ENCODE data around the gene SPINK14.

Gene SPINK14

GRCh38 chr5:148205044-148205806 lies 36.9 kb downstream of the SPINK14 start:
- H3K36me3 ChIP-seq (ENCODE audit: control insufficient read depth, insufficient read depth, low read length) = no peaks in the 10 kb centered on the region
- no peaks in the 10 kb centered on the region for H3K27me3 ChIP-seq (ENCODE audit: control insufficient read depth, insufficient read depth, low read length)
- H3K4me1 ChIP-seq (ENCODE audit: control insufficient read depth, insufficient read depth, low read length) = peaks cover 27% of the 10 kb centered on the region
- no peak overlapping the region for H3K9ac ChIP-seq (ENCODE audit: low read length)
- no peak overlapping the region for H3K4me3 ChIP-seq (ENCODE audit: low read length)
- H3K9me3 ChIP-seq (ENCODE audit: control insufficient read depth, low read length) = no peaks in the 10 kb centered on the region

GRCh38 chr5:148205865-148206264 lies 37.5 kb downstream of the SPINK14 start:
- Histone ChIP-seq H3K36me3 (ENCODE audit: control insufficient read depth, insufficient read depth, low read length) (no peaks in the 10 kb centered on the region), H3K9me3 (ENCODE audit: control insufficient read depth, low read length) (no peaks in the 10 kb centered on the region), H3K27me3 (ENCODE audit: control insufficient read depth, insufficient read depth, low read length) (no peaks in the 10 kb centered on the region), H3K9ac (ENCODE audit: low read length) (no peak overlapping the region), H3K4me3 (ENCODE audit: low read length) (no peak overlapping the region), H3K4me1 (ENCODE audit: control insufficient read depth, insufficient read depth, low read length) (peaks cover 27% of the 10 kb centered on the region)

DNA sequence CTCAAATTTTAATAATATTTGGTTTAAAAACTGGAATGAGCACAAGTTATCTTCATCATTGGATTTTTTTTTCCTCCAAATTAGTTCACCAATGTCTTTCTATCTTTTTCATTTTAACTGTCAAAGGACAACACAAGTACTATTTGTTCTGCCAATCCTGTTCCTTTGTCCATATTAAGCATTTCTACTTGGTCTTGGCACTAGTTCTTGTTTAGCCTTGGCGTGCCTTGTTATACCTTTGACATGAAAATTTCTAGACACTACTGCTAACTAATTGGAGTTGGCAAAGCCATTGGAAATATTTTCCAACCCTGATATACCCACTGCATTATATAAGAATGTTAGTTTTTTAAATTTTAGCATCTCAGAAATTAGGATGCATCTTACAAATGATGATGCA lies 38.3 kb downstream of the SPINK14 start:
- Histone ChIP-seq H3K4me3 (ENCODE audit: low read length) (no peak overlapping the region), H3K27me3 (ENCODE audit: control insufficient read depth, insufficient read depth, low read length) (no peaks in the 10 kb centered on the region), H3K9me3 (ENCODE audit: control insufficient read depth, low read length) (no peaks in the 10 kb centered on the region), H3K9ac (ENCODE audit: low read length) (no peak overlapping the region), H3K36me3 (ENCODE audit: control insufficient read depth, insufficient read depth, low read length) (no peaks in the 10 kb centered on the region), H3K4me1 (ENCODE audit: control insufficient read depth, insufficient read depth, low read length) (peaks cover 27% of the 10 kb centered on the region)

- H3K9ac ChIP-seq (ENCODE audit: low read length) = no peak overlapping the region
- no peaks in the 10 kb centered on the region for H3K36me3 ChIP-seq (ENCODE audit: control insufficient read depth, insufficient read depth, low read length)
- peaks cover 27% of the 10 kb centered on the region for H3K4me1 ChIP-seq (ENCODE audit: control insufficient read depth, insufficient read depth, low read length)
- H3K27me3 ChIP-seq (ENCODE audit: control insufficient read depth, insufficient read depth, low read length) = no peaks in the 10 kb centered on the region
- no peak overlapping the region for H3K4me3 ChIP-seq (ENCODE audit: low read length)
- no peaks in the 10 kb centered on the region for H3K9me3 ChIP-seq (ENCODE audit: control insufficient read depth, low read length)
Measured at GRCh38 chr5:148208226-148208625, 39.9 kb downstream of the SPINK14 start.

DNA sequence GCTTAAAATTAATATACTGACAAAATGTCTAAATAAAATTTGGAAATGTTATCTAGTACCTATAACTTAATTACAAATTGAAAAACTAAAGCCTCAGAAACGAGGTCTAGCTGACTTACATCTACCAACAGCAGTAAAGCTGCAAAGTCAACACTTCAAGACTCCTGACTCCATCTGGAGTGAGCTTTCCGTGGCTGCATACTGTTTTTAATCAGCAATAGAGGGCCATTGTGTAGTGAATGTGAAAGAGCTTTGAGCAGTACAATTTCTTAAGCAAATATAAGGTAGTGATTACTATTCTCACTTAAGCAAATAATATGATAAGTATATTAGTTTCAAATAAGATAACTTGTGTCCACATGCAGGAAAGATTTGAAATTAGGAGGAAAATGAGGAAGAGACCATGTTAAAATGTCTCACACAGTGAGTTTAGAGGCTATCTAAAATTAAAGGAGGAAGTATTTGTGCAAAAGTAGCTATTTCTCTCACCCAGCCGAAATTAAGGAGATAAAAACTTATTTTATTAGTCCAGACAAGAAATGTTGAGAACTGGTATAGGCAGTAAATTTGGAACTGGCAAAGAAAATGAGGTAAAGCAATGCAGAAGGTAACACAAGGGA lies 40.9 kb downstream of the SPINK14 start:
- Histone ChIP-seq H3K27me3 (ENCODE audit: control insufficient read depth, insufficient read depth, low read length) (no peaks in the 10 kb centered on the region), H3K4me1 (ENCODE audit: control insufficient read depth, insufficient read depth, low read length) (peaks cover 27% of the 10 kb centered on the region), H3K9ac (ENCODE audit: low read length) (no peak overlapping the region), H3K36me3 (ENCODE audit: control insufficient read depth, insufficient read depth, low read length) (no peaks in the 10 kb centered on the region), H3K9me3 (ENCODE audit: control insufficient read depth, low read length) (no peaks in the 10 kb centered on the region), H3K4me3 (ENCODE audit: low read length) (no peak overlapping the region)

GRCh38 chr5:148214665-148215185 lies 46.4 kb downstream of the SPINK14 start:
- H3K4me1 ChIP-seq (ENCODE audit: control insufficient read depth, insufficient read depth, low read length) = no peaks in the 10 kb centered on the region
- H3K9ac ChIP-seq (ENCODE audit: low read length) = no peak overlapping the region
- H3K36me3 ChIP-seq (ENCODE audit: control insufficient read depth, insufficient read depth, low read length) = no peaks in the 10 kb centered on the region

DNA sequence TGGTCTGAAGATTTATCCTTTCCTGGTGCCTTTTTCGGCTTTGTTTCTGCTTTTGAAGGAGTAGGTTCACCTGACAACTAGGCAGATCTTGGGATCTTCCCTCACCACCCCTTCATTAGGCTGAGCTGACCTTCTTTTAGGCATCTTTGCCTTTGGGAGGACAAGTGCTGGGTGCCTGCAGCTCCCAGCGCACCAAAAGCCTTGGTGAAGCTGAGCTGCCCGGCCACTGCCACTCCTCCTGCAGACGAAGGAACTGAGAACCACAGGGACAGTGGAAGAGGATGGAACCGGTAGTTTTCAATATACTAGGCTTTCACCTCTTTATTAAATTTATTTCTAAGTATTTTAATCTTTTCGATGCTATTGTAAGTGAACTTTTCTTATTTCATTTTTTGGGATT lies 53.2 kb downstream of the SPINK14 start:
- no peak overlapping the region for H3K9ac ChIP-seq (ENCODE audit: low read length)
- no peaks in the 10 kb centered on the region for H3K36me3 ChIP-seq (ENCODE audit: control insufficient read depth, insufficient read depth, low read length)
- no peak overlapping the region for H3K4me3 ChIP-seq (ENCODE audit: low read length)
- no peaks in the 10 kb centered on the region for H3K4me1 ChIP-seq (ENCODE audit: control insufficient read depth, insufficient read depth, low read length)
- no peaks in the 10 kb centered on the region for H3K9me3 ChIP-seq (ENCODE audit: control insufficient read depth, low read length)
- no peaks in the 10 kb centered on the region for H3K27me3 ChIP-seq (ENCODE audit: control insufficient read depth, insufficient read depth, low read length)

More at GRCh38 chr5:148214665-148215185, 46.4 kb downstream of the SPINK14 start:
- no peaks in the 10 kb centered on the region for H3K9me3 ChIP-seq (ENCODE audit: control insufficient read depth, low read length)
- H3K4me3 ChIP-seq (ENCODE audit: low read length) = no peak overlapping the region
- H3K27me3 ChIP-seq (ENCODE audit: control insufficient read depth, insufficient read depth, low read length) = no peaks in the 10 kb centered on the region

- H3K9me3 ChIP-seq (ENCODE audit: control insufficient read depth, low read length) = no peaks in the 10 kb centered on the region
- H3K36me3 ChIP-seq (ENCODE audit: control insufficient read depth, insufficient read depth, low read length) = no peaks in the 10 kb centered on the region
- no peak overlapping the region for H3K9ac ChIP-seq (ENCODE audit: low read length)
- no peaks in the 10 kb centered on the region for H3K4me1 ChIP-seq (ENCODE audit: control insufficient read depth, insufficient read depth, low read length)
- H3K4me3 ChIP-seq (ENCODE audit: low read length) = no peak overlapping the region
- H3K27me3 ChIP-seq (ENCODE audit: control insufficient read depth, insufficient read depth, low read length) = no peaks in the 10 kb centered on the region
Measured at GRCh38 chr5:148224117-148224742, 55.9 kb downstream of the SPINK14 start.

Measured in mucosa of stomach (tissue), 1 donor.